SK-N-SH (cell line): ENCODE results near the gene P2RY6. TPM values are rescaled to one million over a fixed set of nuclear protein-coding genes. Genes with fewer than 3 reads are reported as not detected.

Experiments
- CTCF ChIA-PET: fragments of 300-600, 350-600 bp; formaldehyde crosslinking; extraction: SDS; loops from one replicate; lab custom pipeline; 2021; lab: Yijun Ruan, JAX
- POLR2A ChIA-PET: fragments of 350-600 bp; sonication (Branson Sonifier 250); formaldehyde crosslinking; extraction: SDS; loops from one replicate; lab custom pipeline; 2020; ENCODE audit warnings: antibody characterized with exemption, inconsistent platforms; lab: Yijun Ruan, JAX
- DNase-seq: peaks from one replicate; pipeline ENCODE4 v3.0.0; 2012
- H2AFZ ChIP-seq: fragments of 200-600 bp; sonication (generic); 2 replicates; pipeline ENCODE4 v1.8.1; 2016; ENCODE audit warnings: antibody characterized with exemption, mild to moderate bottlenecking, low read depth
- H3F3A ChIP-seq: fragments of 200-600 bp; sonication (generic); replicated peaks from 2 replicates; pipeline ENCODE3; 2016; ENCODE audit warnings: antibody characterized with exemption, mild to moderate bottlenecking; ENCODE audit not compliant: insufficient read depth
- H3K27ac ChIP-seq, 2 experiments: fragments of 200-500 bp in 1 of 2; fragments of 200-600 bp in 1 of 2; sonication (Bioruptor generic) in 1 of 2; sonication (generic), shearing (Covaris generic) in 1 of 2; 2 replicates each; pipeline versions ENCODE4 v1.5.1 to v1.6.1; 2014 to 2016; ENCODE audit warnings: low read depth in 2 of 2, inconsistent platforms in 1 of 2, low read length in 1 of 2, mild to moderate bottlenecking in 1 of 2, mixed read lengths in 1 of 2
- H3K27me3 ChIP-seq: fragments of 200-600 bp; sonication (generic), shearing (Covaris generic); 2 replicates; pipeline ENCODE4 v1.6.1; 2016; ENCODE audit warnings: mixed run types; ENCODE audit not compliant: insufficient read depth
- H3K36me3 ChIP-seq, 2 experiments: fragments of 200-500 bp in 1 of 2; fragments of 200-600 bp in 1 of 2; sonication (Bioruptor generic) in 1 of 2; sonication (generic) in 1 of 2; replicated peaks in 1 of 2; 2 replicates each; pipeline versions ENCODE3 to v1.5.1; 2014 to 2016; ENCODE audit warnings: low read length in 1 of 2, mild to moderate bottlenecking in 1 of 2; ENCODE audit not compliant: insufficient read depth in 2 of 2, control insufficient read depth in 1 of 2
- H3K4me1 ChIP-seq, 2 experiments: fragments of 200-500 bp in 1 of 2; fragments of 200-600 bp in 1 of 2; sonication (Bioruptor generic) in 1 of 2; sonication (generic), shearing (Covaris generic) in 1 of 2; 2 replicates each; pipeline versions ENCODE4 v1.5.1 to v1.6.1; 2014 to 2016; ENCODE audit warnings: low read depth in 1 of 2, low read length in 1 of 2, mixed run types in 1 of 2; ENCODE audit not compliant: insufficient read depth in 2 of 2, control insufficient read depth in 1 of 2
- H3K4me2 ChIP-seq: fragments of 200-600 bp; sonication (generic), shearing (Covaris generic); 2 replicates; pipeline ENCODE4 v1.6.1; 2017; ENCODE audit warnings: mixed run types
- H3K4me3 ChIP-seq, 2 experiments: fragments of 200-500 bp in 1 of 2; fragments of 200-600 bp in 1 of 2; sonication (Bioruptor generic) in 1 of 2; sonication (generic), shearing (Covaris generic) in 1 of 2; 2 replicates each; pipeline versions ENCODE4 v1.5.1 to v1.8.1; 2014 to 2016; ENCODE audit warnings: low read depth in 2 of 2, inconsistent platforms in 1 of 2, low read length in 1 of 2, mild to moderate bottlenecking in 1 of 2, mixed read lengths in 1 of 2, moderate library complexity in 1 of 2
- H3K79me2 ChIP-seq: fragments of 200-600 bp; sonication (generic); 2 replicates; pipeline ENCODE4 v1.8.1; 2017; ENCODE audit warnings: mild to moderate bottlenecking; ENCODE audit not compliant: insufficient read depth
- H3K9ac ChIP-seq: fragments of 200-600 bp; sonication (generic); 2 replicates; pipeline ENCODE4 v1.6.1; 2017; ENCODE audit warnings: mixed run types
- H3K9me2 ChIP-seq: fragments of 200-600 bp; sonication (generic); 2 replicates; pipeline ENCODE4 v1.6.1; 2017; ENCODE audit warnings: mixed run types
- H3K9me3 ChIP-seq: fragments of 200-600 bp; sonication (generic); 2 replicates; pipeline ENCODE4 v1.6.1; 2017; ENCODE audit warnings: mixed run types, mild to moderate bottlenecking, moderate library complexity
- H4K20me1 ChIP-seq: fragments of 200-600 bp; sonication (generic); 2 replicates; pipeline ENCODE4 v1.6.1; 2017; ENCODE audit warnings: mild to moderate bottlenecking, mixed run types; ENCODE audit not compliant: insufficient read depth
- EP300 ChIP-seq, 2 experiments: IDR thresholded peaks; 2 replicates each; pipeline versions ENCODE4 v1.4.0 to v1.6.1; 2012; ENCODE audit warnings: borderline replicate concordance in 1 of 2, low read depth in 1 of 2, low read length in 1 of 2
- EZH2phosphoT487 ChIP-seq: fragments of 200-600 bp; sonication (generic); IDR thresholded peaks from 2 replicates; pipeline ENCODE4 v1.6.1; 2017; ENCODE audit warnings: low read depth, mixed run types, mild to moderate bottlenecking, antibody characterized with exemption, moderate library complexity, borderline replicate concordance
- GABPA ChIP-seq: IDR thresholded peaks from 2 replicates; pipeline ENCODE4 v1.4.0; 2012; ENCODE audit warnings: low read depth, mild to moderate bottlenecking
- GATA2 ChIP-seq: sonication (generic); formaldehyde crosslinking; IDR thresholded peaks from 2 replicates; pipeline ENCODE4 v1.5.0; 2020; ENCODE audit warnings: mild to moderate bottlenecking, missing genetic modification reagents
- MAX ChIP-seq: IDR thresholded peaks from 2 replicates; pipeline ENCODE4 v1.4.0; 2012; ENCODE audit warnings: low read depth
- MEF2A ChIP-seq: IDR thresholded peaks from 2 replicates; pipeline ENCODE4 v1.4.0; 2012; ENCODE audit warnings: low read depth, borderline replicate concordance
- MXI1 ChIP-seq: IDR thresholded peaks from 2 replicates; pipeline ENCODE4 v1.6.1; 2012; ENCODE audit warnings: mild to moderate bottlenecking, low read depth, low read length, improper control_type of control experiment
- NFIC ChIP-seq: IDR thresholded peaks from 2 replicates; pipeline ENCODE4 v1.4.0; 2012; ENCODE audit warnings: borderline replicate concordance
- NRF1 ChIP-seq: IDR thresholded peaks from 2 replicates; pipeline ENCODE4 v1.6.1; 2012; ENCODE audit warnings: low read depth, mild to moderate bottlenecking, low read length
- POLR2AphosphoS5 ChIP-seq: IDR thresholded peaks from 2 replicates; pipeline ENCODE4 v1.6.1; 2012; ENCODE audit warnings: low read depth, low read length
- RAD21 ChIP-seq: IDR thresholded peaks from 2 replicates; pipeline ENCODE4 v1.6.1; 2012; ENCODE audit warnings: mild to moderate bottlenecking, low read length
- RCOR1 ChIP-seq: fragments of 150-350 bp; IDR thresholded peaks from 2 replicates; pipeline ENCODE4 v1.6.1; 2017; ENCODE audit warnings: antibody characterized with exemption, low read length
- REST ChIP-seq: IDR thresholded peaks from 2 replicates; pipeline ENCODE4 v1.6.1; 2012; ENCODE audit warnings: mild to moderate bottlenecking, low read depth, low read length, moderate library complexity
- RFX5 ChIP-seq: IDR thresholded peaks from 2 replicates; pipeline ENCODE4 v1.6.1; 2012; ENCODE audit warnings: mild to moderate bottlenecking, improper control_type of control experiment, low read length
- RXRA ChIP-seq: IDR thresholded peaks from 2 replicates; pipeline ENCODE4 v1.4.0; 2012; ENCODE audit warnings: low read depth, mild to moderate bottlenecking, borderline replicate concordance
- SIN3A ChIP-seq: IDR thresholded peaks from 2 replicates; pipeline ENCODE4 v1.6.1; 2012; ENCODE audit warnings: low read depth, mild to moderate bottlenecking, low read length, moderate library complexity, borderline replicate concordance
- SMC3 ChIP-seq: IDR thresholded peaks from 2 replicates; pipeline ENCODE4 v1.6.1; 2012; ENCODE audit warnings: low read depth, low read length, improper control_type of control experiment
- TAF1 ChIP-seq: IDR thresholded peaks from 2 replicates; pipeline ENCODE4 v1.6.1; 2012; ENCODE audit warnings: low read depth, mild to moderate bottlenecking, low read length, moderate library complexity, borderline replicate concordance
- TCF12 ChIP-seq: IDR thresholded peaks from 2 replicates; pipeline ENCODE4 v1.4.0; 2012
- TEAD4 ChIP-seq: IDR thresholded peaks from 2 replicates; pipeline ENCODE4 v1.4.0; 2012; ENCODE audit warnings: mild to moderate bottlenecking, borderline replicate concordance; ENCODE audit not compliant: insufficient read depth
- USF1 ChIP-seq: IDR thresholded peaks from 2 replicates; pipeline ENCODE4 v1.4.0; 2012; ENCODE audit warnings: low read depth, borderline replicate concordance
- USF2 ChIP-seq: fragments of 150-350 bp; IDR thresholded peaks from 2 replicates; pipeline ENCODE4 v1.6.1; 2017; ENCODE audit warnings: antibody characterized with exemption, low read length, low read depth, borderline replicate concordance
- YY1 ChIP-seq: IDR thresholded peaks from 2 replicates; pipeline ENCODE4 v1.4.0; 2012; ENCODE audit warnings: low read depth, mild to moderate bottlenecking
- WGBS: methylation state at CpG from one replicate; pipeline ENCODE4 v1.1.6; 2017; ENCODE audit warnings: low lambda C conversion rate; 5-methylcytosine and 5-hydroxymethylcytosine counted together
- polyA plus RNA-seq, 3 experiments: library from polyadenylated mRNA; depleted of rRNA; stranded (reverse); fragments of >200 nt; gene quantifications; 2 replicates each; pipeline ENCODE4 v1.2.3, GENCODE V29; 2012

The P2RY6 gene
- polyA plus RNA-seq, 1 of the 3 experiments (the other 2 are of a cell fraction) = 0.15 TPM

GRCh38 chr11:73239571-73240189 is 32.5 kb upstream of the P2RY6 start:
- no peaks in the 10 kb centered on the region for H3K27me3 ChIP-seq
- POLR2A ChIA-PET = no interaction called here
- H3K79me2 ChIP-seq = no peaks in the 10 kb centered on the region
- no peak overlapping the region for H3K9ac ChIP-seq
- WGBS = 75% methylated on average over 4 of the region's 7 CpGs
- no peaks in the 10 kb centered on the region for H4K20me1 ChIP-seq
- no peaks in the 10 kb centered on the region for H3K36me3 ChIP-seq
- no peak overlapping the region for H2AFZ ChIP-seq
- no peak overlapping the region for H3K4me3 ChIP-seq
- no peak overlapping the region for H3K27ac ChIP-seq
- H3F3A ChIP-seq = no peaks in the 10 kb centered on the region
- no peaks in the 10 kb centered on the region for H3K9me3 ChIP-seq
- no peak for TF ChIP-seq NRF1
- no peak for TF ChIP-seq NFIC
- TF ChIP-seq YY1 = no peak
- no peaks in the 10 kb centered on the region for H3K9me2 ChIP-seq
- no peak overlapping the region for H3K4me2 ChIP-seq
- CTCF ChIA-PET = interaction anchor here (0.9 to 11.6 kb wide), 8 partner anchors 28 to 408 kb away, joined by 3 to 283 read pairs (median 13); partner anchors contain the start of gene P2RY6
- DNase-seq = no peak
- peaks cover 0 to 14% of the 10 kb centered on the region in 2 experiments; a peak in 1 of 4 replicates for H3K4me1 ChIP-seq

GRCh38 chr11:73240190-73240781 is 31.9 kb upstream of the P2RY6 start:
- Histone ChIP-seq H3K9ac (no peak overlapping the region), H3F3A (no peaks in the 10 kb centered on the region), H3K9me3 (no peaks in the 10 kb centered on the region), H3K4me1 (peaks cover 0 to 20% of the 10 kb centered on the region in 2 experiments; a peak in 1 of 4 replicates), H3K27ac (no peak overlapping the region), H3K4me3 (no peak overlapping the region), H3K79me2 (no peaks in the 10 kb centered on the region), H3K27me3 (no peaks in the 10 kb centered on the region), H3K36me3 (no peaks in the 10 kb centered on the region), H3K9me2 (no peaks in the 10 kb centered on the region), H2AFZ (no peak overlapping the region), H4K20me1 (no peaks in the 10 kb centered on the region), H3K4me2 (no peak overlapping the region)
- DNase-seq = no peak
- POLR2A ChIA-PET = no interaction called here
- TF ChIP-seq MAX (no peak), SMC3 (no peak), RXRA (no peak), TEAD4 (no peak), GABPA (no peak), TCF12 (no peak), RFX5 (no peak), REST (no peak), EZH2phosphoT487 (no peak), POLR2AphosphoS5 (no peak), EP300 (IDR thresholded peaks at IDR 0.05; ENCODE audit: borderline replicate concordance in 1 of 2, low read depth in 1 of 2, low read length in 1 of 2) (no peak), USF2 (no peak), USF1 (no peak), MEF2A (no peak), MXI1 (no peak), GATA2 (no peak), TAF1 (no peak), RCOR1 (no peak), RAD21 (no peak), SIN3A (no peak)
- WGBS = 82% methylated on average over 3 of the region's 4 CpGs
- CTCF ChIA-PET = interaction anchor here (0.9 to 11.6 kb wide), 8 partner anchors 28 to 409 kb away, joined by 3 to 283 read pairs (median 4); partner anchors contain the start of gene P2RY6
